GM21529 (cell line): ENCODE results near the gene KISS1R.
"Not testable (repeated sequence)": the region's sequence is repeated elsewhere in the genome, so short reads cannot be mapped to it uniquely, and the experiment has no call there.

ENCODE experiments used
- ATAC-seq: cut with Tn5 transposase; IDR thresholded peaks from one replicate; pipeline ENCODE4 v1.9.1; 2021; ENCODE audit not compliant: unreplicated experiment

KISS1R gene

GRCh38 chr19:881385-882071 lies 35.6 kb upstream of the KISS1R start:
- ATAC-seq, result no peak

GRCh38 chr19:882871-883497 lies 34.1 kb upstream of the KISS1R start:
- no peak for ATAC-seq

DNA sequence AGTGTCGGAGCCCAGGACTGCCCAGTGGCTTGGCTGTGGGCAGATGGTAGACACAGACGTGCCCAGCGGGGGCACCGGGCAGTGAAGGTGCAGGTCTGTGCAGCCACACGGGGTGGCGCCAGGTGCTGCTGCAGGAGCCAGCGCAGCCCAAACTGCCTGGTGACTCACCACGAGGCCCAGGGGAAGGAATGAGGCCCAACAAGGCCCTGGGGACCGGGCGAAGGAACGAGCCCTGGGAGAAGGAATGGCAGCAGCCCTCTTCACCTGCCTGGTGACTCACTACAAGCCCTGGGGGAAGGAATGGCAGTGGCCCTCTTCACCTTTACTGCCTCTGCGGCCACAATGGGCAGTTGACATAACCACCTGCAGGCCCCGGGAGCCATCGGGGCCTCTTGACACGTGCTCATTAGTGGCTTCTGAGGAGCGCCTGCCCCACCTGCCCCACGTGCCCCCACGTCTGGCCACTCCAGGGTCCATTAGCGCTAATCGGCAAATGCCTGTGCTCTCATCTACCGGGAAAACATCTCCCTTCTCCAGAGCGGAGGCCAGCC lies 33.4 kb upstream of the KISS1R start:
- no peak for ATAC-seq

DNA sequence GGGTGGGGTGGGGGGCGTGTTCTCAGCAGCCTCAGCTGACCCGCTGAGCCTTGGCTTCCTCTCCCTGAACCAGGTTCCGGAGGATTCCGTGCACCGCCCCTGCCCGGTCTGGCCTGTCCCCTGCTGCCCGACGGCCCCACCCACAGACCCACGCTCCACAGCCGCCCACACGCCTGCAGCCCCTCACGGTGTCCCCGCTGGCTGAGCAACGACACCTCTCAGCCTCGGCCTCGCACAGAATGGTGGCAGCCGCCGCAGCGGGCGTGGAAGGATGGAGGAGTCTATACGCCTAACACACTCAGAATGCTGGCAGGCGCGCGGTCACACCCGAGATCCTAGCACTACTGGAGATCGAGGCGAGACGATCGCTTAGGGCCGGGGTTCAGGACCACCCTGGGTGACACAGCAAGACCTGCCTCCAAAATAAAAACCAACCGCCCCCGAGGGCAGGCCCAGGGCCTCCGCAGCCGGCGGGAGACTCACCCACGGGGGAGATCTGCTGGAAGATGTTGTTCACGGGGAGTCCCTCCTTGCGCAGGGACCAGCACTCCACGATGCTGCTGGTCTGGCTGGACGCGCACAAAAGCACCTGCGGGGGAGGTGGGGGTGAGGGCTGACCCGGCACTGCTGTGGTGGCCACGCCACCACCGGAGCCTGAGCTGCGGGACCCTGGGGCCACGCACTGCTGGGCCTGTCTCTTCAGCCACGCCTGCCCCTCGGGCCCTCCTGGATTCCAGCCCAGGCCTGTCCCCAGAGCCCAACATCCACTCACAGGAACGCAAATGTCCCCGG lies 32.5 kb upstream of the KISS1R start:
- ATAC-seq, result no peak

GRCh38 chr19:885536-886224 lies 31.5 kb upstream of the KISS1R start:
- ATAC-seq, result no peak

DNA sequence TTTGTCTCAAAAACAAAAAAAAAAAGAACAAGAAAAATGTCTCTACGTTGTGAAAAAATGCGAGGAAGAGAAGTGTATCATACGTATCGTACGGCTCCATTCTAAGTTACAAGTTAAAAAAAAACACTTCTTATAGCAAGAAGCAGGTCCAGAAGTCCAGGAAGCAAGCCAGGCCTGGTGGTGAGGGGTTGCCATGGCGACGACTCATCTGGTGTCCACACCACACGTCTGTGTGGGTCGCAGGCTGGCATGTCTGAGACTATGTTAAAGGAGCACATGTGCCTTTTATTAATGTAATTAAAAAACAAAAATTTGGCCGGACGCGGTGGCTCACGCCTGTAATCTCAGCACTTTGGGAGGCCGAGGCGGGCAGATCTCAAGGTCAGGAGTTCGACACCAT lies 30.1 kb upstream of the KISS1R start:
- ATAC-seq, result no peak

DNA sequence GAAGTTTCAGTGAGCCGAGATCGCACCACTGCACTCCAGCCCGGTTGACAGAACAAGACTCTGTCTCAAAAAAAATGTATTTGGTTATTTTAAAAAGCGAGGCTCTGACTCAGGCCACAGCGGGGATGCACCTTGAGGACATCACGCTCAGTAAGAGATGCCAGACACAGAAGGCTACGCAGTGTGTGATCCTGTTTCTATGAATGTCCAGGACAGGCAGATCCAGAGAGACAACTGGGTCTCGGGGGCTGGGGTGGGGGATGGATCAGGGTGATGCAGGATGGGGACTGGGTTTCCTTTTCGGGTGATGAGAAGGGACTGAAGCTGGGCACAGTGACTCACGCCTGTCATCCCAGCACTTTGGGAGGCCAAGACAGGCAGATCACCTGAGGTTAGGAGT lies 29.5 kb upstream of the KISS1R start:
- ATAC-seq, result no peak

DNA sequence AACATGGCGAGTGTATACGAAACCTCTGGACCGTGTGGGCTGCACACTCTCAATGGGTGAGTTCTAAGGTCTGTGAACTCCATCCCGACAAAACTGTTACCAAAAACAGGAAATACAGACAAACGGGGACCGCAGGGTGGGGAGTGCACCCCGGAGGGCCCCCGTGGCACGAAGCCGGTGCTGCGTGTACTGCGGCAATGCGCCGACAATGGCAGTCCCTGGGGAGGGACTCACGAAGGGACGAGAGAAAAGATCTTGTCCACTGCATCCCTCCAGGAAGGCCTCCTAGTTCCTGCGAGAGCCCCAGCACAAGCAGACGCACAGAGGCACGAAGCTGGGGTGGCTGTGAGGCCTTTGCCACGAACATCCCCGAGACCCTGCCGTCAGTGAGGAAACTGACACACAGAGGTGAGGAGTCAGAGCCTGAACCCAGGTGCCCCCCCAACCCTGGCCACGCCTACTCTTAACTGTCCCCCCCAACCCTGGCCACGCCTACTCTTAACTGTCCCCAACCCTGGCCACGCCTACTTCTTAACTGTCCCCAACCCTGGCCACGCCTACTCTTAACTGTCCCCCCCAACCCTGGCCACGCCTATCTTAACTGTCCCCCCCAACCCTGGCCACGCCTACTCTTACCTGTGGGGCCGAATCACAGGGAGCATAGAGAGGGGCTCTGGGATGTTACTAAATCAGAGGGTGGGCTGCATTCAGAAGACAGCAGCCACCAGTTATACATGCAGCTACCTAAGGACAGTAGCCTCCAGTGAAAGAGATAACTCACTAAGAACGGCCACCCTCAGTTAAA lies 28.4 kb upstream of the KISS1R start:
- no peak for ATAC-seq

DNA sequence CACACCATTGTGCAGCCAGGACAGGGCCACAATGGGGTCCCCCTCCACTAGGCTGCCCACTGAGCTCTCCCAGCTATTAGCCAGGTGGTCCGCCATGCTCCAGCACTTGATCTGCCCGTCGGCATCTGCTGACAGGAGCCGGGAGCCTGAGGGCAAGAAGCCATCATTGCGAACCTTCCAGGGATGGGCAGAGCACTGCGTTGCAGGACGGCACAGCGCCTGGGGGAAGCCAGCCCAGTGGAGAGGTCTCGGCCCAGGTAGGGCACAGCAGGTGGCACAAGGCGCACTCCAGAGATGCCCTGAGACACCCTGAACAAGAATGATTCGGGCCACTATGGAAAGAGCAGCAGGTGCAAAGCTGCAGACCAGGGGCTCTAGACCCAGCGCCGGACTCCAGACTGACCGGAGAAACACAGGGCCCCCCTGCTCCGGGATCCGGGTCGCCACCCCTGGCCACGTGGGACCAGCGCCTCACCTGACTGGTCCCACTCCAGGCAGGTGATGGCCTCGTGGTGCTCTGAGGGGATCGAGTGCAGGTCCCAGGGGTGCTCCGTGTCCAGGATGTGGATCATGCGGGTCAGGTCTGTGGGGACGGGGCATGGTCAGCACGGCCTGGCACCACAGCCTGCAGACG lies 27.4 kb upstream of the KISS1R start:
- no peak for ATAC-seq

DNA sequence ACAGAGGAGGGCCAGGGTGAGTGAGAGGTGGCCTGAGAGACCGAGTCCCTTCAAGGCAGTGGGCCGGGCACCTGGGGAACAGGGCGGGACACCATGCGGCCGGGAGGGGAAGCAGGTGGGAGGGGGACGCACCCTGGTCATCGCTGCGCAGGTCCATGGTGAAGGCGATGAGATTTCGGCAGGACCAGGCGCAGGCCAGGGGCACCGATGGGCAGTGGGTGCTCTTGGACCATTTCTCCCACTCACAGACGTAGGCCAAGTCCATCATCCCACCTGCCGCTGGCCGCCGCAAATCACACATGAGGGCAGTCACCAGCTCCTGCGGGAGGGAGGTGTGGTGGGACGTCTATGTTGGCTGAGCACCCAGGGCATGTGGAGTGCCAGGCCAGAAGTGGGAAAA lies 26.3 kb upstream of the KISS1R start:
- ATAC-seq, result no peak

DNA sequence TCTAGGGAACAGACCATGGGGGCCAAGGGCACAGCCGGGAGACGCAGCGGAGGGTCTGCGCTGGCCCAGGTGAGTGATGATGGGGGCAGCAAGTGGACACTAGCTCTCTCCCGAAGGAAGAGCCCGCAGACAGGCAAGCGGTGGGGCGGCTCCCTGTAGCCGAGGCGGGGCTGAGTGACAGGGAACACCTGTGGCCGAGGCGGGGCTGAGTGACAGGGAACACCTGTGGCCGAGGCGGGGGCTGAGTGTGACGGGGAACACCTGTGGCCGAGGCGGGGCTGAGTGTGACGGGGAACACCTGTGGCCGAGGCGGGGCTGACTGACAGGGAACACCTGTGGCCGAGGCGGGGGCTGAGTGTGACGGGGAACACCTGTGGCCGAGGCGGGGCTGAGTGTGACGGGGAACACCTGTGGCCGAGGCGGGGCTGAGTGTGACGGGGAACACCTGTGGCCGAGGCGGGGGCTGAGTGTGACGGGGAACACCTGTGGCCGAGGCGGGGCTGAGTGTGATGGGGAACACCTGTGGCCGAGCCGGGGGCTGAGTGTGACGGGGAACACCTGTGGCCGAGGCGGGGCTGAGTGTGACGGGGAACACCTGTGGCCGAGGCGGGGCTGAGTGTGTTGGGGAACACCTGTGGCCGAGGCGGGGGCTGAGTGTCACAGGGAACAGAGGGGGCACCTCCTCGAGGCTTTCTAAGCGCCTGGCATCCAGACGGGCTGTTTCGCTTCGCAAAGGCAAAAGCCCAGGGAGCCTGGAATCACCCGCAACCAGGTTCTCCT lies 25.5 kb upstream of the KISS1R start:
- not testable (repeated sequence) for ATAC-seq

DNA sequence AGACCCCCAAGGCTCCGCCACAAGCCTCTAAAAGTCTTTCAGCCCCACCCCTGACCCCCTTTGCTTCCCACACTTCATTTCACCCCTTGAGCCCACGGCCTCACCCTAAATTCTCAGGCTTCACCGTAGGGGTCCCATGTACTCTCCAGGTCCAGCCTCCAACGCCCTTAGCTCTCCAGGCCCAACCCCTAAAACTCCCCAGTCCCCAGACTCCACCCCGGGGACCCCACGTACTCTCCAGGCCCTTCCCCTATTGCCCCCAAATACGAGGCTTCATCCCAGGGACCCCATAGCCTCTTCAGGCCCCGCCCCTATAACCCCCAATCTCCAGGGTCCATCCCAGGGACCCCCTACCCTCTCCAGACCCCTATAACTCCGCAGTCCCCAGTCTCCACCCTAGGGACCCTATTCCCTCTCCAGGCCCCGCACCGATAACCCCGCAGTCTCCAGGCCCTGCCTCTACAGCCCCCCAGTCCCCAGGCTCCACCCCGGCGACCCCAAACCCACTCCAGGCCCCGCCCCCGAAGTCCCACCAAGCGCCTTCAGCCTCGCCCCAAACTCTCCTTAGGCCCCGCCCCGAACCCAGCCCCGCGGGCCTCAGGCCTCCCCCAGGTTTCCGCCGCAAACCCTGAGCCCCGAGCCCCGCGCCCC lies 24.8 kb upstream of the KISS1R start:
- no peak for ATAC-seq

- peak; percentile 79 for ATAC-seq
Observed at GRCh38 chr19:892894-893689, 24.0 kb upstream of the KISS1R start, which contains the start of the genes MED16 and RNU6-9. Gene MED16, minus strand, starts transcription at chr19:893187. Its CDS starts 2,056 bp downstream, at chr19:891131. Gene RNU6-9, plus strand, starts transcription at chr19:893484.

DNA sequence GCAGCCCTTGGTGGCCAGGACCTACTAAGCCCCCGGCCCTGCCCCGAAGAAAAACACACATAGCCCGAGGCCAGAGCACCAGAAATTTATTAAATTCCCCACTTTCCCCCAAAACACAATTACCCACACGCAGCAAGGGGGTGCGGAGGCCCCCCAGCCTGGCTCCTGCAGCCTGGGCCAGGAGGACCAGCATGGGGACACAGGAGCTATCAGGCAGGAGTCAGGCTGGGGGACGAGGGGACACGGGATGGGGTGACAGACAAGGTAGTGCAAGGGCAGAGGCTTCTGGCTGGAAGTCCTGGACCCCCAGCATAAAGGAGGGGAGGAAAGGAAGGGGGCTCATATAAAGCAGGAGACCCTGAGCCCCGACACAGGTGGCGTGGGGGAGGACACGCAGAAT lies 20.7 kb upstream of the KISS1R start:
- no peak for ATAC-seq

DNA sequence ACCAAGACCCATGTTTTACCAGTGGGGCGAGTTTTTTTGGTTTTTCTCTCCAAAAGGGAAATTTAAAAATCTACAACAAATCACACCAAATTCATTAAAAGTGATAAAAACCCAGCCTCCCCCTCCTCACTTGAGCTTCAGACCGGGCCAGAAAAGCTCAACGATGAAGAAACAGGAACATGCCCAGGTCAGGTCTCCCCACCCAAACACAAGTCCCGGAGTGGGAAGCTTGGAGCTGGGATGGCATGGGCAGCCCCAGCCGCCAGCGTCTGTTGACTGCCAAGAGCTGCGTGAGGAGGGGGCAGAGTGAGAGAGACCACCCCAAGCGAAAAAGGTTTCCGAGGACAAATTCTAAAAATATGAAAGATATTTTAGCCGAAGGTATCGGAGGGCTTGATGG lies 20.1 kb upstream of the KISS1R start:
- ATAC-seq, result no peak

DNA sequence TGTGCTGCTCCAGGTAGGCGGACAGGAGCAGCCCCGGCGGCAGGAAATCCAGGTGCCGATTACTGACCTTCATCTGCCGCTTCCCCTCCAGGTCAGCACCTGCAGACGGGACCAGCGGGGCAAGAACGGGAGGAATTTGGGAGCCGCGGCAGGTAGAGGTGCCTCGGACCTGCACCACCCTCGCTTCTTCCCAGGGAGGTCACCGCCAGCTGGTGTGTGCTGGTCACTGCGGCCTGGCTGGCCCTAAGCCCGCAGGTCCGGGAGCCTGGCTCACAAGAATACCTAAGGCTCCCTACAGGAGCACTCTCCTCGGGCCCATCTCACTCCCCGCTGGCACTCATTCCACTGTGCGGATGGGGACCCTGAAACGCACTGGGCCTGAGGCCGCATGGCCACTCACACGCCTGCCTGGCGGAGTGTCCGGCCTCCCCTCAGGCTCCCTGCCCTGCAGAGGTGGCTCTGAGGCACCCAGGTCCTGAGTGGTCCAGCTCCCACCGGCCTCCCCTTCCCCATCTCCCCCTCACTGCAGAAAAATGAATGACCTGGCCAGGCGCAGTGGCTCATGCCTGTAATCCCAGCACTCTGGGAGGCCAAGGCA lies 19.6 kb upstream of the KISS1R start:
- ATAC-seq, result no peak

- no peak for ATAC-seq
Observed at GRCh38 chr19:898663-899062, 18.5 kb upstream of the KISS1R start.
